Embryonic facial prominence (tissue), 1 donor: ENCODE measurements around the gene HSPG2.

Experiments
- DNase-seq: peaks from one replicate; pipeline ENCODE4 v3.0.0-alpha.2; 2016; ENCODE audit errors: extremely low spot score

The HSPG2 gene

GRCh38 chr1:21898326-21899200 lies 38.5 kb downstream of the HSPG2 start:
- DNase-seq, result no peak

- no peak for DNase-seq
Measured at GRCh38 chr1:21897844-21898243, 39.3 kb downstream of the HSPG2 start.

- DNase-seq, result no peak
Measured at GRCh38 chr1:21896652-21897532, 40.2 kb downstream of the HSPG2 start.

GRCh38 chr1:21896026-21896425 lies 41.1 kb downstream of the HSPG2 start:
- DNase-seq, result no peak

- DNase-seq, result no peak
Measured at GRCh38 chr1:21894034-21894881, 42.9 kb downstream of the HSPG2 start.

- DNase-seq, result no peak
Measured at GRCh38 chr1:21893046-21893805, 43.9 kb downstream of the HSPG2 start.

GRCh38 chr1:21891621-21892479 lies 45.3 kb downstream of the HSPG2 start:
- DNase-seq, result no peak

- no peak for DNase-seq
Measured at GRCh38 chr1:21891081-21891480, 46.0 kb downstream of the HSPG2 start.

- no peak for DNase-seq
Measured at GRCh38 chr1:21888500-21888899, 48.6 kb downstream of the HSPG2 start.

- DNase-seq, result no peak
Measured at GRCh38 chr1:21887796-21888195, 49.3 kb downstream of the HSPG2 start.

- no peak for DNase-seq
Measured at GRCh38 chr1:21887216-21887736, 49.8 kb downstream of the HSPG2 start.

- DNase-seq, result no peak
Measured at GRCh38 chr1:21886486-21887215, 50.5 kb downstream of the HSPG2 start.

GRCh38 chr1:21885236-21886037 lies 51.7 kb downstream of the HSPG2 start:
- DNase-seq, result no peak

- no peak for DNase-seq
Measured at GRCh38 chr1:21884456-21885235, 52.5 kb downstream of the HSPG2 start.

- no peak for DNase-seq
Measured at GRCh38 chr1:21882721-21883415, 54.2 kb downstream of the HSPG2 start.

GRCh38 chr1:21881250-21881649 lies 55.9 kb downstream of the HSPG2 start:
- DNase-seq, result no peak

- no peak for DNase-seq
Measured at GRCh38 chr1:21880619-21880970, 56.5 kb downstream of the HSPG2 start.
